ENCODE results near the gene ZNHIT1.

GRCh38 chr7:101269664-101270063, 51.7 kb downstream of the ZNHIT1 start:
- TF ChIP-seq CTCF (IDR thresholded peaks at IDR 0.05), result no peak
- TF ChIP-seq POLR2A (IDR thresholded peaks at IDR 0.05), result no peak
